ENCODE data around the gene SPATA18. TPM values are rescaled to one million over a fixed set of nuclear protein-coding genes. Genes with fewer than 3 reads are reported as not detected.
"Not testable (repeated sequence)": the region's sequence is repeated elsewhere in the genome, so short reads cannot be mapped to it uniquely, and the experiment has no call there.

Gene SPATA18
- polyA plus RNA-seq, 1 donor (not counting 4 experiments of a cell fraction or from before 2014, with no cell fraction given), result 5.6 TPM

DNA sequence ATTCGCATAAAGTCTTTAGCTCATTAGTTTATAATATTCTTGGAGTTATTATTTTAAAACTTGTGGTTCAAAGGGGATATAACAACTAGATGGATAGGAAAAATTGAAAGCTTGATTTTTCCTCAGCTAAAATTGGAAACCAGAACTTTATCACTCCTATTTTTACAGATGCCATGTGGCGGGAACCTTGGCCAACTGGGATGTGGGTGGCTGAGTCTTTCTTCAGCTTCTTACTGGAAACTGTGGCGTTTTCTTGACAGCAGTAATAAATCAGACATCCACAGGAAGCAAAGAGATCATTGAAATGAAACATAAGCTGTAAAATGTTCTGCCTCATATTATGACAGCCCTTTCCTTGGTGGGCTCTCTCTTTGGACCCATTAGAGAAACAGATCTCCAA is 84.1 kb downstream of the SPATA18 start:
- no peak overlapping the region for H3K4me2 ChIP-seq (ENCODE audit: control insufficient read depth, extremely low read depth, insufficient read depth, low read depth, low read length)
- H3K4me1 ChIP-seq (ENCODE audit: control insufficient read depth, extremely low read depth, insufficient read depth, low read length), result no peaks in the 10 kb centered on the region
- H3K9me1 ChIP-seq (ENCODE audit: control insufficient read depth, extremely low read depth, insufficient read depth, low read length), result no peaks in the 10 kb centered on the region
- no peak overlapping the region for H3K9ac ChIP-seq (ENCODE audit: control insufficient read depth, extremely low read depth, insufficient read depth, low read length)
- H3K4me3 ChIP-seq (ENCODE audit: control insufficient read depth in 2 of 3, extremely low read depth in 1 of 3, insufficient read depth in 2 of 3, low read depth in 1 of 3, low read length in 3 of 3), result no peak overlapping the region
- H3K36me3 ChIP-seq (ENCODE audit: control insufficient read depth in 2 of 2, extremely low read depth in 1 of 2, insufficient read depth in 2 of 2, low read length in 2 of 2), result no peaks in the 10 kb centered on the region
- no peak for DNase-seq (ENCODE audit: low read depth, low spot score)
- TF ChIP-seq EZH2 (IDR thresholded peaks at IDR 0.05; ENCODE audit: low read length), result no peak
- TF ChIP-seq, protein P1, sequence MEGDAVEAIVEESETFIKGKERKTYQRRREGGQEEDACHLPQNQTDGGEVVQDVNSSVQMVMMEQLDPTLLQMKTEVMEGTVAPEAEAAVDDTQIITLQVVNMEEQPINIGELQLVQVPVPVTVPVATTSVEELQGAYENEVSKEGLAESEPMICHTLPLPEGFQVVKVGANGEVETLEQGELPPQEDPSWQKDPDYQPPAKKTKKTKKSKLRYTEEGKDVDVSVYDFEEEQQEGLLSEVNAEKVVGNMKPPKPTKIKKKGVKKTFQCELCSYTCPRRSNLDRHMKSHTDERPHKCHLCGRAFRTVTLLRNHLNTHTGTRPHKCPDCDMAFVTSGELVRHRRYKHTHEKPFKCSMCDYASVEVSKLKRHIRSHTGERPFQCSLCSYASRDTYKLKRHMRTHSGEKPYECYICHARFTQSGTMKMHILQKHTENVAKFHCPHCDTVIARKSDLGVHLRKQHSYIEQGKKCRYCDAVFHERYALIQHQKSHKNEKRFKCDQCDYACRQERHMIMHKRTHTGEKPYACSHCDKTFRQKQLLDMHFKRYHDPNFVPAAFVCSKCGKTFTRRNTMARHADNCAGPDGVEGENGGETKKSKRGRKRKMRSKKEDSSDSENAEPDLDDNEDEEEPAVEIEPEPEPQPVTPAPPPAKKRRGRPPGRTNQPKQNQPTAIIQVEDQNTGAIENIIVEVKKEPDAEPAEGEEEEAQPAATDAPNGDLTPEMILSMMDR (optimal IDR thresholded peaks at IDR 0.05 in 1 of 3, IDR thresholded peaks at IDR 0.05 in 1 of 3, conservative IDR thresholded peaks at IDR 0.05 in 1 of 3; ENCODE audit: extremely low read depth in 1 of 3, insufficient read depth in 2 of 3, low read length in 3 of 3), result no peak
- H3K27ac ChIP-seq (ENCODE audit: control insufficient read depth, insufficient read depth, low read length), result no peak overlapping the region
- dilution Hi-C loops (cut with MboI; ENCODE audit: extremely low pct_ligation_motif_present, low sequenced_read_pairs), result no loop called here
- no peaks in the 10 kb centered on the region for H3K9me3 ChIP-seq (ENCODE audit: control insufficient read depth, low read depth, low read length)
- no peaks in the 10 kb centered on the region for H4K20me1 ChIP-seq (ENCODE audit: control insufficient read depth, extremely low read depth, insufficient read depth, low read length)
- FAIRE-seq, result no peak
- no peak overlapping the region for H2AFZ ChIP-seq (ENCODE audit: control insufficient read depth, low read length)
- no peaks in the 10 kb centered on the region for H3K27me3 ChIP-seq (ENCODE audit: control insufficient read depth, extremely low read depth, insufficient read depth, low read length)
- H3K79me2 ChIP-seq (ENCODE audit: control insufficient read depth, insufficient read depth, low read length), result no peaks in the 10 kb centered on the region

DNA sequence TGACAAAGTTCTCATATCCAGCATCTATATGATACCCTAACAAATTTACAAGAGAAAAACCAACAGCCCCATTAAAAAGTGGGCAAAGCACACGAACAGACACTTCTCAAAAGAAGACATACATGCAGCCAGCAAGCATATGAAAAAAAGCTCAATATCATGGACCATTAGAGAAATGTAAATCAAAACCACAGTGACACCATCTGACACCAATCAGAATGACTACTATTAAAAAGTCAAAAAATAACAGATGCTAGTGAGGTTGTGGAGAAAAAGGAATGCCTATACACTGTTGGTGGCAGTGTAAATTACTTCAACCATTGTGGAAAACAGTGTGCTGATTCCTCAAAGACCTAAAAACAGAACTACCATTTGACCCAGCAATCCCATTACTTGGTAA is 86.0 kb downstream of the SPATA18 start:
- H3K4me3 ChIP-seq (ENCODE audit: control insufficient read depth in 2 of 3, extremely low read depth in 1 of 3, insufficient read depth in 2 of 3, low read depth in 1 of 3, low read length in 3 of 3); DNase-seq (ENCODE audit: low read depth, low spot score); H3K36me3 ChIP-seq (ENCODE audit: control insufficient read depth in 2 of 2, extremely low read depth in 1 of 2, insufficient read depth in 2 of 2, low read length in 2 of 2); H3K9me1 ChIP-seq (ENCODE audit: control insufficient read depth, extremely low read depth, insufficient read depth, low read length); H2AFZ ChIP-seq (ENCODE audit: control insufficient read depth, low read length); H3K79me2 ChIP-seq (ENCODE audit: control insufficient read depth, insufficient read depth, low read length); H3K4me2 ChIP-seq (ENCODE audit: control insufficient read depth, extremely low read depth, insufficient read depth, low read depth, low read length); H3K27me3 ChIP-seq (ENCODE audit: control insufficient read depth, extremely low read depth, insufficient read depth, low read length); H3K27ac ChIP-seq (ENCODE audit: control insufficient read depth, insufficient read depth, low read length); dilution Hi-C loops (cut with MboI; ENCODE audit: extremely low pct_ligation_motif_present, low sequenced_read_pairs); FAIRE-seq; H3K4me1 ChIP-seq (ENCODE audit: control insufficient read depth, extremely low read depth, insufficient read depth, low read length); H4K20me1 ChIP-seq (ENCODE audit: control insufficient read depth, extremely low read depth, insufficient read depth, low read length); H3K9me3 ChIP-seq (ENCODE audit: control insufficient read depth, low read depth, low read length); H3K9ac ChIP-seq (ENCODE audit: control insufficient read depth, extremely low read depth, insufficient read depth, low read length): not testable (repeated sequence)

DNA sequence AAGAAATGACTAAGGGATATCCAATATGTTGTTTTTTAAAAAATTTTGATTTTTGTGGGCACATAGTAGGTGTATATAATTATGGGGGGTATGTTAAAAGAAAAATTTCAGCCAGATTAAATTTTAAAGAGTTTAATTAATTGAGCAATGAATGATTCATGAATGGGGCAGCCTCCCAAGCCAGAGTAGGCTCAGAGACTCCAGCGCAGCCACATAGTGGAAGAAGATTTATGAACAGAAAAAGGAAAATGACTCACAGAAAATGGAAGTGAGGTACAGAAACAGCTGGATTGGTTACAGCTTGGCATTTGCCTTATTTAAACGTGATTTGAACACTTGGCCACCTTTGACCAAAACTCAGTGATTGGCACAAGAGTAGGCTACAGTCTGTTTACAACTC is 91.7 kb downstream of the SPATA18 start:
- TF ChIP-seq, protein P1 (optimal IDR thresholded peaks at IDR 0.05 in 1 of 3, IDR thresholded peaks at IDR 0.05 in 1 of 3, conservative IDR thresholded peaks at IDR 0.05 in 1 of 3; ENCODE audit: extremely low read depth in 1 of 3, insufficient read depth in 2 of 3, low read length in 3 of 3), result no peak
- no peak for TF ChIP-seq EZH2 (IDR thresholded peaks at IDR 0.05; ENCODE audit: low read length)
- no peak overlapping the region for H3K9ac ChIP-seq (ENCODE audit: control insufficient read depth, extremely low read depth, insufficient read depth, low read length)

More for the DNA sequence above, 91.7 kb downstream of the SPATA18 start:
- dilution Hi-C loops (cut with MboI; ENCODE audit: extremely low pct_ligation_motif_present, low sequenced_read_pairs), result no loop called here
- no peaks in the 10 kb centered on the region for H3K9me3 ChIP-seq (ENCODE audit: control insufficient read depth, low read depth, low read length)
- no peak overlapping the region for H3K4me2 ChIP-seq (ENCODE audit: control insufficient read depth, extremely low read depth, insufficient read depth, low read depth, low read length)
- no peaks in the 10 kb centered on the region for H3K9me1 ChIP-seq (ENCODE audit: control insufficient read depth, extremely low read depth, insufficient read depth, low read length)
- no peaks in the 10 kb centered on the region for H3K79me2 ChIP-seq (ENCODE audit: control insufficient read depth, insufficient read depth, low read length)
- no peak overlapping the region for H2AFZ ChIP-seq (ENCODE audit: control insufficient read depth, low read length)
- H4K20me1 ChIP-seq (ENCODE audit: control insufficient read depth, extremely low read depth, insufficient read depth, low read length), result no peaks in the 10 kb centered on the region
- H3K27me3 ChIP-seq (ENCODE audit: control insufficient read depth, extremely low read depth, insufficient read depth, low read length), result no peaks in the 10 kb centered on the region
- H3K27ac ChIP-seq (ENCODE audit: control insufficient read depth, insufficient read depth, low read length), result no peak overlapping the region
- H3K36me3 ChIP-seq (ENCODE audit: control insufficient read depth in 2 of 2, extremely low read depth in 1 of 2, insufficient read depth in 2 of 2, low read length in 2 of 2), result no peaks in the 10 kb centered on the region
- no peak overlapping the region for H3K4me3 ChIP-seq (ENCODE audit: control insufficient read depth in 2 of 3, extremely low read depth in 1 of 3, insufficient read depth in 2 of 3, low read depth in 1 of 3, low read length in 3 of 3)
- H3K4me1 ChIP-seq (ENCODE audit: control insufficient read depth, extremely low read depth, insufficient read depth, low read length), result no peaks in the 10 kb centered on the region
- no peak for FAIRE-seq
- no peak for DNase-seq (ENCODE audit: low read depth, low spot score)

Data from keratinocyte (primary cell).